Thyroid gland (tissue), 4 donors: ENCODE data around the gene ROM1. TPM values are rescaled to one million over a fixed set of nuclear protein-coding genes. Genes with fewer than 3 reads are reported as not detected.

Source experiments
- DNase-seq, 2 donors: peaks; one replicate each; pipeline ENCODE4 v3.0.0-alpha.2; 2019
- H3K27ac ChIP-seq, 3 donors: fragments of 200-600 bp; sonication (generic); 1 replicate in 2 of 3; 2 replicates in 1 of 3; pipeline ENCODE4 v1.5.1; 2016 to 2019; ENCODE audit warnings: mild to moderate bottlenecking in 1 of 3, moderate library complexity in 1 of 3
- H3K27me3 ChIP-seq: fragments of 200-600 bp; sonication (generic); one replicate; pipeline ENCODE4 v1.5.1; 2019
- H3K36me3 ChIP-seq, 2 donors: fragments of 200-600 bp; sonication (generic); one replicate each; pipeline ENCODE4 v1.5.1; 2016 to 2019
- H3K4me1 ChIP-seq, 2 donors: fragments of 200-600 bp; sonication (generic); one replicate each; pipeline ENCODE4 v1.5.1; 2017 to 2019
- H3K4me3 ChIP-seq, 3 donors: fragments of 200-600 bp; sonication (generic); replicated peaks in 1 of 3; 1 replicate in 2 of 3; 2 replicates in 1 of 3; pipeline ENCODE4 v1.5.1; 2016; ENCODE audit warnings: mild to moderate bottlenecking in 1 of 3
- H3K9me3 ChIP-seq: fragments of 200-600 bp; sonication (generic); one replicate; pipeline ENCODE4 v1.5.1; 2017
- POLR2A ChIP-seq, 2 donors: fragments of 450-650 bp; IDR thresholded peaks; one replicate each; pipeline ENCODE4 v1.6.1; 2017; ENCODE audit warnings: antibody characterized with exemption in 2 of 2, mild to moderate bottlenecking in 2 of 2, moderate library complexity in 1 of 2
- WGBS, 2 donors: methylation state at CpG; one replicate each; pipeline ENCODE4 v1.1.5; 2017; 5-methylcytosine and 5-hydroxymethylcytosine counted together
- intact Hi-C: fragments of 100-400 bp; cut with DNase I; formaldehyde crosslinking; loops from one replicate; pipeline ENCODE4 v1.15.1; 2023
- total RNA-seq, 4 donors: library from RNA; depleted of rRNA; stranded (reverse); fragments of >200 nt; gene quantifications; one replicate each; pipeline ENCODE4 v1.2.3, GENCODE V29; 2016
- TF ChIP-seq, protein P1 (sequence below), 6 experiments: fragments of 200-600 bp in 3 of 6; fragments of 450-650 bp in 3 of 6; sonication (generic) in 3 of 6; IDR thresholded peaks; one replicate each; pipeline ENCODE4 v1.5.1; 2016 to 2019; ENCODE audit warnings: antibody characterized with exemption in 6 of 6, mild to moderate bottlenecking in 2 of 6, inconsistent platforms in 1 of 6, moderate library complexity in 1 of 6

Gene ROM1
- total RNA-seq, 4 donors from 2014 or later = 2.5 to 7.0 (median 5.2) TPM

DNA sequence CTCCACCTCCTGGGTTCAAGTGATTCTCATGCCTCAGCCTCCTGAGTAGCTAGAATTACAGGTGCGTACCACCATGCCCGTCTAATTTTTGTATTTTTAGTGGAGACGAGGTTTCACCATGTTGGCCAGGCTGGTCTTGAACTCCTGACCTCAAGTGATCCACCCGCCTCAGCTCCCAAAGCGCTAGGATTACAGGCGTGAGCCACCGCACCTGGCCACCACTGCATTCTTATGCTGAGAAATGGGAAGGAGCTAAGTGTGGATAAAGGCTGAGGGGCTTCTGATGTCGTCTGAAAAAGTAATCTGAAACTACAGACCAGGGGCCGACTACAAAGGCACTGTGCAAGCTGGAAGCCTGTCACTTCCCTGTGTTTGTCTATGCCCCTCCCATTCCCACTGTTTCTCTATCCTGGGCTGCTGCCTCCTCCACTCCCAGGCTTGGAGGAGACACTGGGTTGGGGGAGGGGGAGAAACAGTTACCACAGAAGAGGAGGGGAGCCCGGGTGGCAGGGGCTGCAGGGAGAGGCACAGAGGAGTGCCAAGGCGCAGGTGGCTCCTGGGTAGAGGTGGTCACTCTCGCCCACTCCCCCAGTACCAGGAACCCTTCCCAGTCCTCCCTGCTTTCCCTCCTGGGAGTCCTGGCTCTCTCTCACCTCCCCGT is 8.5 kb upstream of the ROM1 start:
- 88% methylated on average over 10 to 13 of the region's 13 CpGs for WGBS, 2 donors
- Histone ChIP-seq H3K27ac (no peak overlapping the region), H3K9me3 (no peaks in the 10 kb centered on the region), H3K27me3 (no peaks in the 10 kb centered on the region), H3K36me3 (peaks cover 0 to 9% of the 10 kb centered on the region in 2 donors), H3K4me1 (peaks cover 12 to 14% of the 10 kb centered on the region in 2 donors), H3K4me3 (no peak overlapping the region)
- no peak for DNase-seq
- TF ChIP-seq, protein P1, sequence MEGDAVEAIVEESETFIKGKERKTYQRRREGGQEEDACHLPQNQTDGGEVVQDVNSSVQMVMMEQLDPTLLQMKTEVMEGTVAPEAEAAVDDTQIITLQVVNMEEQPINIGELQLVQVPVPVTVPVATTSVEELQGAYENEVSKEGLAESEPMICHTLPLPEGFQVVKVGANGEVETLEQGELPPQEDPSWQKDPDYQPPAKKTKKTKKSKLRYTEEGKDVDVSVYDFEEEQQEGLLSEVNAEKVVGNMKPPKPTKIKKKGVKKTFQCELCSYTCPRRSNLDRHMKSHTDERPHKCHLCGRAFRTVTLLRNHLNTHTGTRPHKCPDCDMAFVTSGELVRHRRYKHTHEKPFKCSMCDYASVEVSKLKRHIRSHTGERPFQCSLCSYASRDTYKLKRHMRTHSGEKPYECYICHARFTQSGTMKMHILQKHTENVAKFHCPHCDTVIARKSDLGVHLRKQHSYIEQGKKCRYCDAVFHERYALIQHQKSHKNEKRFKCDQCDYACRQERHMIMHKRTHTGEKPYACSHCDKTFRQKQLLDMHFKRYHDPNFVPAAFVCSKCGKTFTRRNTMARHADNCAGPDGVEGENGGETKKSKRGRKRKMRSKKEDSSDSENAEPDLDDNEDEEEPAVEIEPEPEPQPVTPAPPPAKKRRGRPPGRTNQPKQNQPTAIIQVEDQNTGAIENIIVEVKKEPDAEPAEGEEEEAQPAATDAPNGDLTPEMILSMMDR (IDR thresholded peaks at IDR 0.05) = no peak
- no peak for TF ChIP-seq POLR2A (IDR thresholded peaks at IDR 0.05)
- intact Hi-C loops = no loop called here

DNA sequence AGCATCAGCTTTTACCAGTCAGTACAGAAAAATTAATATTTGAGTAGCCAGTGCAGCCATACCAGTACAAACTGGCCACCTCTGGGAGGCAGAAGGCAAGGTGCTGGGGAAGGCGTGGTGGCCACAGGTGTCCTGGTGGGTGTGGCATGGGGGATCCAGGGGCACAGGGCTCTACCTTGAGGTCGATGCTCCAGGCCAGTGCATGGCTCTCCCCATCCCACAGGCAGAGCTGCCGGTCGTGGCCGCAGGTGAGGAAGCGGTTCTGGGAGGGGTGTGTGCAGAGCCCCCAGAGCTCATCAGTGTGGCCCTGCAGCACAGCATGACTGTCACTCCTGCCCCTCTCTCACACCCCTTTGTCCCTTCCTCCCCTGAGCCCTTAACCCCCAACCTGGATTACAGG is 7.6 kb upstream of the ROM1 start:
- DNase-seq = no peak
- Histone ChIP-seq H3K36me3 (peaks cover 0 to 9% of the 10 kb centered on the region in 2 donors), H3K27me3 (no peaks in the 10 kb centered on the region), H3K27ac (no peak overlapping the region), H3K4me3 (no peak overlapping the region), H3K4me1 (peaks cover 3 to 5% of the 10 kb centered on the region in 2 donors), H3K9me3 (no peaks in the 10 kb centered on the region)
- 79 to 100% methylated on average over 1 to 5 of the region's 6 CpGs for WGBS, 2 donors
- TF ChIP-seq, protein P1 (IDR thresholded peaks at IDR 0.05) = no peak
- TF ChIP-seq POLR2A (IDR thresholded peaks at IDR 0.05) = no peak
- intact Hi-C loops = no loop called here

DNA sequence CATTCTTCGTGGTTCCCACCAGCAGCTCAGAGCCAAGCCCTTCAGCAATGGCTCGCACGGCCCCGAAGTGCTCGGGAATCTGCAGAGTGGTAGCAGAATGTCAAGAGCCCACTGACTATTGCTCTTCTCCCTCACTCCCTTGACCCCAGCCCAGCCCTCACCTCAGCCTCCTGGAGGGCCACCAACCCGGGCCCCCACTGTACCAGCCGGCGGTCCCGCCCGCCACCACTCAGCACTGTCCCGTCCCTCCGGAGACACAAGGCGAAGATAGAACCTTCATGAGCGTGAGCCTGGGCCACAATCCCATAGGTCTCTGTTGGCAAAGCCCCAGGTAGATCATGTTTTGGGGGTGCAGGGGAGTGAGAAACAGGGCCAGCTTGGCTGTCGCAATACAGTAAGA is 7.2 kb upstream of the ROM1 start:
- H3K9me3 ChIP-seq = no peaks in the 10 kb centered on the region
- H3K36me3 ChIP-seq = peaks cover 0 to 9% of the 10 kb centered on the region in 2 donors
- peaks cover 3 to 5% of the 10 kb centered on the region in 2 donors for H3K4me1 ChIP-seq
- intact Hi-C loops = no loop called here
- TF ChIP-seq, protein P1 (IDR thresholded peaks at IDR 0.05) = no peak
- no peak for TF ChIP-seq POLR2A (IDR thresholded peaks at IDR 0.05)
- DNase-seq = no peak
- H3K4me3 ChIP-seq = no peak overlapping the region
- H3K27ac ChIP-seq = no peak overlapping the region
- no peaks in the 10 kb centered on the region for H3K27me3 ChIP-seq
- WGBS, 2 donors = 91 to 97% methylated on average over 12 to 15 of the region's 15 CpGs

DNA sequence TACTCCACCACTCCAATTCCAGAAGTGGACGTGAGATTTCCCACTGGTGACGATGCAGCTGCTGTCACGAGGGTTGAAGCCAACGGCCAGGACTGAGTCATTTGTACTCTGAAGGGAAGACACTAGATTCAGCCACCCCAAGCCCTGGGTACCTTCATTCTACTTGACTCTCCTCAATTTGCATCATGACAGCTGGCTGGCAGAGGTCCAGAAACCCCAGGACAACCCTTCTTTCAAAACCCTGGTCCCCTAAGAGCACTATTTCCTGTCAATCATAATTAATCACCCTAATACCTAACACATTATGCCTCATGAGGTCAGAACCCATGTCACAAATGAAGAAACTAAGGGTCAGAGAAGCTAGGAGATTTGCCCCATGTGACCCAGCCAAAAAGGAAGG is 5.3 kb upstream of the ROM1 start:
- intact Hi-C loops = no loop called here

DNA sequence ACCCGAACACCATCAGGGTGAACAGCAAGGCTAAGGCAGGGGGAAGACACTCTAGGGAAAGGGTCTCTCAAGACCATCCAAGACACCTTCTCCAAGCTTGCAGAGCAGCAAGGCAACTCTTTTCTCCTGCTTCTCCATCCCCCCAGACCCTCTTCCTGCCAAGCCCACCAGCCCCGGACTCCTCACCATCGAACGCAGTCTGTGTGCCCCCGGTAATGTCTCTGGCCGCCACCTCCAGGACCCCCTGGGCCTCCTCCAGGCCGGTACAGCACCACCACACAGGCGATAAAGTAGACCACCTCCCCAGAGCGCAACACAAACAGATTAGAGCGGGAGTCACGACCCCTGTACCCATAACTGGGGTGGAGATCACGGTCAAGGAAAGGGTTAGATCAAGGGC is 4.3 kb upstream of the ROM1 start:
- Histone ChIP-seq H3K27me3 (no peaks in the 10 kb centered on the region), H3K4me3 (no peak overlapping the region), H3K36me3 (peaks cover 0 to 9% of the 10 kb centered on the region in 2 donors), H3K9me3 (no peaks in the 10 kb centered on the region), H3K4me1 (peaks cover 10 to 21% of the 10 kb centered on the region in 2 donors), H3K27ac (no peak overlapping the region)
- WGBS, 2 donors = 92 to 93% methylated on average over 12 of the region's 12 CpGs
- intact Hi-C loops = no loop called here
- TF ChIP-seq POLR2A (IDR thresholded peaks at IDR 0.05) = no peak
- TF ChIP-seq, protein P1 (IDR thresholded peaks at IDR 0.05) = no peak
- no peak for DNase-seq

More for the DNA sequence above, 5.3 kb upstream of the ROM1 start:
- H3K36me3 ChIP-seq = peaks cover 0 to 9% of the 10 kb centered on the region in 2 donors
- no peaks in the 10 kb centered on the region for H3K27me3 ChIP-seq
- no peak overlapping the region for H3K27ac ChIP-seq
- no peaks in the 10 kb centered on the region for H3K9me3 ChIP-seq
- TF ChIP-seq, protein P1 (IDR thresholded peaks at IDR 0.05) = no peak
- no peak for TF ChIP-seq POLR2A (IDR thresholded peaks at IDR 0.05)
- peaks cover 10 to 12% of the 10 kb centered on the region in 2 donors for H3K4me1 ChIP-seq
- no peak for DNase-seq
- no peak overlapping the region for H3K4me3 ChIP-seq
- WGBS, 2 donors = 72 to 85% methylated on average over 4 of the region's 4 CpGs
